H1 (cell line): ENCODE results near the gene TRPV4.

Experiments
- BRCA1 ChIP-seq: IDR thresholded peaks from 2 replicates; pipeline ENCODE4 v1.6.1; 2012; ENCODE audit warnings: low read depth, low read length, improper control_type of control experiment
- POLR2A ChIP-seq, 2 experiments: IDR thresholded peaks; 1 replicate in 1 of 2; 2 replicates in 1 of 2; pipeline ENCODE4 v1.6.1; 2011; ENCODE audit warnings: low read depth in 2 of 2, low read length in 2 of 2, mild to moderate bottlenecking in 2 of 2; ENCODE audit errors: control extremely low read depth in 1 of 2
- RAD21 ChIP-seq, 2 experiments: IDR thresholded peaks in 1 of 2; conservative IDR thresholded peaks in 1 of 2; 2 replicates each; pipeline ENCODE4 v1.6.1; 2011; ENCODE audit warnings: low read depth in 2 of 2, low read length in 2 of 2, improper control_type of control experiment in 1 of 2, inconsistent platforms in 1 of 2, mild to moderate bottlenecking in 1 of 2, moderate library complexity in 1 of 2
- TEAD4 ChIP-seq: IDR thresholded peaks from 2 replicates; pipeline ENCODE4 v1.6.1; 2012; ENCODE audit warnings: low read depth, low read length, inconsistent platforms, mixed read lengths
- TF ChIP-seq, protein P1 (sequence below), 3 experiments: IDR thresholded peaks; 1 replicate in 2 of 3; 2 replicates in 1 of 3; pipeline versions ENCODE4 v1.5.1 to v1.6.1; 2011; ENCODE audit warnings: low read length in 3 of 3, mild to moderate bottlenecking in 3 of 3, inconsistent platforms in 2 of 3, low read depth in 1 of 3, moderate library complexity in 1 of 3; ENCODE audit not compliant: insufficient read depth in 1 of 3; ENCODE audit errors: control extremely low read depth in 1 of 3

- no peak for TF ChIP-seq TEAD4
- TF ChIP-seq BRCA1, result no peak
- TF ChIP-seq, protein P1, sequence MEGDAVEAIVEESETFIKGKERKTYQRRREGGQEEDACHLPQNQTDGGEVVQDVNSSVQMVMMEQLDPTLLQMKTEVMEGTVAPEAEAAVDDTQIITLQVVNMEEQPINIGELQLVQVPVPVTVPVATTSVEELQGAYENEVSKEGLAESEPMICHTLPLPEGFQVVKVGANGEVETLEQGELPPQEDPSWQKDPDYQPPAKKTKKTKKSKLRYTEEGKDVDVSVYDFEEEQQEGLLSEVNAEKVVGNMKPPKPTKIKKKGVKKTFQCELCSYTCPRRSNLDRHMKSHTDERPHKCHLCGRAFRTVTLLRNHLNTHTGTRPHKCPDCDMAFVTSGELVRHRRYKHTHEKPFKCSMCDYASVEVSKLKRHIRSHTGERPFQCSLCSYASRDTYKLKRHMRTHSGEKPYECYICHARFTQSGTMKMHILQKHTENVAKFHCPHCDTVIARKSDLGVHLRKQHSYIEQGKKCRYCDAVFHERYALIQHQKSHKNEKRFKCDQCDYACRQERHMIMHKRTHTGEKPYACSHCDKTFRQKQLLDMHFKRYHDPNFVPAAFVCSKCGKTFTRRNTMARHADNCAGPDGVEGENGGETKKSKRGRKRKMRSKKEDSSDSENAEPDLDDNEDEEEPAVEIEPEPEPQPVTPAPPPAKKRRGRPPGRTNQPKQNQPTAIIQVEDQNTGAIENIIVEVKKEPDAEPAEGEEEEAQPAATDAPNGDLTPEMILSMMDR (IDR thresholded peaks at IDR 0.05; ENCODE audit: control extremely low read depth in 1 of 3, insufficient read depth in 1 of 3, low read depth in 1 of 3, low read length in 3 of 3), result no peak
- TF ChIP-seq POLR2A (IDR thresholded peaks at IDR 0.05; ENCODE audit: control extremely low read depth in 1 of 2, low read depth in 2 of 2, low read length in 2 of 2), result no peak
- 0 out of 4 replicates have a peak, but pooled peaks of 1 of the 2 experiments have one; percentile 6 for TF ChIP-seq RAD21 (IDR thresholded peaks at IDR 0.05 in 1 of 2, conservative IDR thresholded peaks at IDR 0.05 in 1 of 2; ENCODE audit: low read depth in 2 of 2, low read length in 2 of 2)
These were observed 96.6 kb downstream of the TRPV4 start for GRCh38 chr12:109736552-109737108.
